Endothelial cell of umbilical vein (primary cell): ENCODE measurements around the gene RAD51B. TPM values are rescaled to one million over a fixed set of nuclear protein-coding genes. Genes with fewer than 3 reads are reported as not detected.

Source experiments
- BruUV-seq: library from RNA; stranded (reverse); fragments of 400-500 nt; replicated peaks from 2 replicates; lab custom pipeline; 2021; lab: Mats Ljungman, UMichigan
- CTCF ChIA-PET: fragments of 300-600, 350-600 bp; sonication (Branson Sonifier 250); formaldehyde crosslinking; loops from one replicate; lab custom pipeline; 2021; ENCODE audit warnings: antibody characterized with exemption, inconsistent platforms; lab: Charles Lee
- POLR2A ChIA-PET: fragments of 300-600, 350-600 bp; sonication (Branson Sonifier 250); formaldehyde crosslinking; loops from one replicate; lab custom pipeline; 2021; ENCODE audit warnings: antibody characterized with exemption, inconsistent platforms; lab: Charles Lee
- DNase-seq: peaks from one replicate; pipeline ENCODE4 v3.0.0-alpha.2; 2011; ENCODE audit warnings: low read depth, low spot score
- FAIRE-seq: peaks from 2 replicates; lab custom pipeline; 2011; peaks lifted over from hg19 to GRCh38; lab: Jason Lieb, UNC
- H2AFZ ChIP-seq: 2 replicates; pipeline ENCODE4 v1.6.0; 2012; ENCODE audit warnings: low read depth, low read length, control low read depth, inconsistent platforms
- H3K27ac ChIP-seq: 2 replicates; pipeline ENCODE4 v1.5.1; 2011; ENCODE audit warnings: low read depth, mild to moderate bottlenecking, control low read depth, low read length, moderate library complexity; ENCODE audit not compliant: insufficient read depth
- H3K27me3 ChIP-seq, 2 experiments: 2 replicates each; pipeline versions ENCODE4 v1.6.0 to v1.6.1; 2011; ENCODE audit warnings: low read length in 2 of 2, mixed read lengths in 1 of 2; ENCODE audit not compliant: control insufficient read depth in 2 of 2, insufficient read depth in 2 of 2
- H3K36me3 ChIP-seq, 2 experiments: 2 replicates in 1 of 2; 3 replicates in 1 of 2; pipeline ENCODE4 v1.5.1; 2011; ENCODE audit warnings: low read length in 2 of 2, mild to moderate bottlenecking in 1 of 2, moderate library complexity in 1 of 2; ENCODE audit not compliant: control insufficient read depth in 2 of 2, insufficient read depth in 2 of 2; ENCODE audit errors: extremely low read depth in 1 of 2
- H3K4me1 ChIP-seq: 3 replicates; pipeline ENCODE4 v1.5.1; 2011; ENCODE audit warnings: mild to moderate bottlenecking, low read length; ENCODE audit not compliant: control insufficient read depth, insufficient read depth; ENCODE audit errors: extremely low read depth
- H3K4me2 ChIP-seq: 2 replicates; pipeline ENCODE4 v1.6.1; 2011; ENCODE audit warnings: low read length, control low read depth, mixed read lengths; ENCODE audit not compliant: insufficient read depth
- H3K4me3 ChIP-seq, 3 experiments: fragments of 200-600 bp in 1 of 3; sonication (generic), shearing (Covaris generic) in 1 of 3; replicated peaks in 1 of 3; 2 replicates each; pipeline ENCODE4 v1.5.1; 2011 to 2016; ENCODE audit warnings: control low read depth in 3 of 3, low read length in 3 of 3, mild to moderate bottlenecking in 2 of 3, inconsistent platforms in 1 of 3, low read depth in 1 of 3, moderate library complexity in 1 of 3; ENCODE audit not compliant: insufficient read depth in 1 of 3
- H3K79me2 ChIP-seq: 2 replicates; pipeline ENCODE4 v1.6.0; 2012; ENCODE audit warnings: low read length, inconsistent platforms; ENCODE audit not compliant: control insufficient read depth, insufficient read depth
- H3K9ac ChIP-seq: replicated peaks from 2 replicates; pipeline ENCODE3; 2011; ENCODE audit warnings: low read length, control low read depth; ENCODE audit not compliant: insufficient read depth; ENCODE audit errors: extremely low read depth
- H3K9me1 ChIP-seq: replicated peaks from 3 replicates; pipeline ENCODE4 v1.6.0; 2011; ENCODE audit warnings: mild to moderate bottlenecking, low read length; ENCODE audit not compliant: control insufficient read depth, insufficient read depth; ENCODE audit errors: extremely low read depth
- H3K9me3 ChIP-seq: replicated peaks from 2 replicates; pipeline ENCODE4 v1.5.1; 2012; ENCODE audit warnings: low read length, inconsistent platforms; ENCODE audit not compliant: control insufficient read depth, insufficient read depth
- H4K20me1 ChIP-seq: replicated peaks from 2 replicates; pipeline ENCODE3; 2011; ENCODE audit warnings: mild to moderate bottlenecking, low read length; ENCODE audit not compliant: control insufficient read depth, insufficient read depth; ENCODE audit errors: extremely low read depth
- FOS ChIP-seq: IDR thresholded peaks from 2 replicates; pipeline ENCODE4 v1.6.1; 2011; ENCODE audit warnings: mild to moderate bottlenecking, low read length, moderate library complexity, borderline replicate concordance; ENCODE audit not compliant: insufficient read depth
- GATA2 ChIP-seq: IDR thresholded peaks from 2 replicates; pipeline ENCODE4 v1.7.0; 2011; ENCODE audit warnings: low read depth, mild to moderate bottlenecking, moderate library complexity, mixed read lengths, low read length; ENCODE audit not compliant: insufficient read length, insufficient read depth
- MYC ChIP-seq: IDR thresholded peaks from one replicate; pipeline ENCODE4 v1.6.1; 2011; ENCODE audit warnings: mild to moderate bottlenecking, low read depth, low read length
- POLR2A ChIP-seq: IDR thresholded peaks from 2 replicates; pipeline ENCODE4 v1.6.1; 2012; ENCODE audit warnings: low read depth, mild to moderate bottlenecking, control low read depth, low read length
- POLR2AphosphoS5 ChIP-seq: IDR thresholded peaks from 2 replicates; pipeline ENCODE4 v1.6.1; 2012; ENCODE audit warnings: low read depth, mild to moderate bottlenecking, control low read depth, low read length, moderate library complexity; ENCODE audit not compliant: insufficient read depth
- dilution Hi-C: fragments of 300-500 bp; cut with MboI; formaldehyde crosslinking; loops from one replicate; pipeline ENCODE4 v1.15.0; 2019; ENCODE audit warnings: low sequenced_read_pairs; ENCODE audit not compliant: extremely low pct_ligation_motif_present
- intact Hi-C: fragments of 100-400 bp; cut with micrococcal nuclease; formaldehyde crosslinking; loops from one replicate; pipeline ENCODE4 v1.10.0; 2022
- polyA plus RNA-seq, 4 experiments: library from polyadenylated mRNA; depleted of rRNA in 3 of 4; stranded (reverse) in 3 of 4; unstranded in 1 of 4; fragments of >200 nt; gene quantifications; 2 replicates each; pipeline versions ENCODE4 v1.2.1 to v1.2.3, GENCODE V29; 2011 to 2012; ENCODE audit warnings: missing spikeins in 1 of 4
- total RNA-seq: library from RNA; stranded (reverse); gene quantifications from 2 replicates; pipeline ENCODE4 v1.2.3, GENCODE V29; 2021
- TF ChIP-seq, protein P1 (sequence below): IDR thresholded peaks from 2 replicates; pipeline ENCODE4 v1.6.1; 2011; ENCODE audit not compliant: insufficient read depth, insufficient read length

Gene RAD51B
- total and polyA plus RNA-seq, 2 donors (not counting 3 experiments of a cell fraction or from before 2014, with no cell fraction given): 3.9 to 19.0 TPM

DNA sequence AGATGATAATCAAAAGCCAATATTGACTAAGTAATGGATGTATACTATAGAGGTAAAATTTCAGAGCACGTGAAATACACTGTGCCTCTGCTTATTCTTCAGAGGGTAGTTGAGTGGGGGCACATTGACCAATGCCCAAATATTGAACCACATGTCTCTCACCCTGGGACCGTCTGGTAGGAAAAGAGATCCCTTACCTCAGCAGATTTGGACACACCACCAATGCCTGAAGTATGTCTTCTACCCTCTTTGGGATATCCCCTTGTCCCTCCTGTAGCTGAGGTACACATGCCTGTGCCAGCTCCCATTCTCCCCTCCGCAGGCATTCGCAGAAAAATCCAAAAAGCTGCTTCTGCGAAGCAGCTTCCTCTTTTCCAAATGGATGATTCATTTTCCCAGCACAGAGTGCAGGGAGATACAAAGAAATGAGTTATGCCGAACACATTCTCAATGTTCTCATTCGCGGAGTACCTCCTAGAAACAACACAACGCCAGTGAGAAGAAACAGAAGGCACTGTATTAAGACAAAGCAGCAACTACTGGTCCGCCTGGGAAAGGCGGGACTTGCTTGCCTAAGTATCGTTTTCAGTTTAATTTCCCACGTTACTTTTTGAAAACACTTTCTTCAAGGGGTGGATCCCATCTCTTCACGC is 3.9 kb upstream of the RAD51B start:
- Histone ChIP-seq H3K4me2 (peak overlapping the region; percentile 89), H3K4me1 (peaks cover 23% of the 10 kb centered on the region), H3K9me3 (no peaks in the 10 kb centered on the region), H3K9me1 (no peaks in the 10 kb centered on the region), H4K20me1 (no peaks in the 10 kb centered on the region), H2AFZ (peak overlapping the region; percentile 86), H3K27ac (peak overlapping the region; percentile 56), H3K36me3 (peaks cover 3 to 5% of the 10 kb centered on the region in 2 experiments), H3K9ac (peak overlapping the region; percentile 84), H3K79me2 (peaks cover 13% of the 10 kb centered on the region), H3K4me3 (peak overlapping the region; percentile 65 to 97 (median 89)), H3K27me3 (no peaks in the 10 kb centered on the region)
- no peak for FAIRE-seq
- DNase-seq: peak; percentile 48
- BruUV-seq: TSS peak; percentile 49
- dilution Hi-C loops: no loop called here
- TF ChIP-seq GATA2 (no peak), FOS (peak; percentile 29)
- intact Hi-C loops: no loop called here
- ChIA-PET CTCF (interaction anchor here (1.2 to 1.7 kb wide), 2 partner anchors 456 to 1028 kb away, joined by 3 to 8 read pairs; partner anchors contain the start of gene ATP6V1D), POLR2A (interaction anchor here (1.2 kb wide), 1 partner anchor 978 kb away, joined by 4 read pairs; the partner anchor contains the start of gene ZFP36L1)

DNA sequence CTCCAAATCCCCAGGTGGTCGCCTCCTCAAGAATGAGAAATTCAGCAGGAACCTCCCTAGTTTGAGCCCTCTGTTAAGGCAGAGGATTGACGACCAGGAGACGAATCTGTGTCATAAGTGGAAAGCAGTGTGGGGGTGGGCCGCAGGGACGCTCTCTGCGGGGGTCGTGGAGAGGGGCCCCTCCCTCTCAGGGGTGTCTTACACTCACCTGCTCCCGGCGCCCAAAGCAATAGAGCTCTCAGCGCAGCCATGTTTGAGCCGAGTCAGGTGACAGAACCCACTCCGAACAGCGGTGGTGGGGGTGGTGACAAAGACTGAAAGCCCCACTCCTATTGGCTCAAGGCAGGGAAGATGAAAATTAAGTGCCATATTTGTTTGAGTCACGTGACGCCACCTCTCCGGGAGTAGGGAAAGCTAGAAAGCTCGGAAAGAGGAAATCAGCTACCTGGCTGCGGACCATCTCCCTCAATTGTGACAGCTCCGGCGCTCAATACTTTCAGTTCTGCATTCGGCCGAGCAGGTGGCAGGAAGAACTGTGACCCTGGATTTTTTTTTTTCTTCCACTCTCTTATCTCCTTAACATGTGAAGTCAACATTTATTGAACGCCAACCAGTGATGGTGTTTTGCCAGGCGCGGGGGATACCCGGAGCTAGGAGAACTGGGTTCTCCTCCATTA is 3.1 kb upstream of the RAD51B start, which contains the start of gene ZFYVE26:
Gene ZFYVE26, minus strand, starts transcription at position 265 of the 677 bp plus-strand sequence. CDS start 627 bp downstream, outside the sequence.
- Histone ChIP-seq H3K27me3 (no peaks in the 10 kb centered on the region), H2AFZ (peak within 1 kb of the TSS; percentile 86), H3K36me3 (peaks cover 2 to 5% of the 10 kb centered on the region in 2 experiments), H3K4me2 (peak within 1 kb of the TSS; percentile 89), H3K9me1 (no peaks in the 10 kb centered on the region), H4K20me1 (no peaks in the 10 kb centered on the region), H3K27ac (peak within 1 kb of the TSS; percentile 56), H3K9ac (peak within 1 kb of the TSS; percentile 84), H3K4me3 (peak within 1 kb of the TSS; percentile 65 to 97 (median 89)), H3K79me2 (peaks cover 13% of the 10 kb centered on the region), H3K9me3 (no peaks in the 10 kb centered on the region), H3K4me1 (peaks cover 24% of the 10 kb centered on the region)
- POLR2A ChIA-PET: interaction anchor here (1.2 kb wide), 1 partner anchor 977 kb away, joined by 4 read pairs; the partner anchor contains the start of gene ZFP36L1
- no TSS peak for BruUV-seq
- TF ChIP-seq, protein P1, sequence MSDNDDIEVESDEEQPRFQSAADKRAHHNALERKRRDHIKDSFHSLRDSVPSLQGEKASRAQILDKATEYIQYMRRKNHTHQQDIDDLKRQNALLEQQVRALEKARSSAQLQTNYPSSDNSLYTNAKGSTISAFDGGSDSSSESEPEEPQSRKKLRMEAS: peak; percentile 86
- no peak for TF ChIP-seq MYC
- TF ChIP-seq POLR2AphosphoS5: peak; percentile 64
- TF ChIP-seq POLR2A: peak; percentile 73
- FAIRE-seq (peak; percentile 98), DNase-seq (peak; percentile 96)
- dilution Hi-C loops (no loop called here), intact Hi-C loops (no loop called here)
- CTCF ChIA-PET: interaction anchor here (0.6 to 1.7 kb wide), 4 partner anchors 11 to 1028 kb away, joined by 3 to 8 read pairs (median 3); partner anchors contain the start of gene ATP6V1D
